GM19043 (cell line): Measurements from ENCODE around the gene LRP8.
A peak's percentile ranks its signal among the peaks of the same experiment; 100 is the strongest.

Source experiments
- ATAC-seq: cut with Tn5 transposase; IDR thresholded peaks from one replicate; pipeline ENCODE4 v1.9.1; 2021; ENCODE audit warnings: low read depth; ENCODE audit not compliant: unreplicated experiment

LRP8 gene

DNA sequence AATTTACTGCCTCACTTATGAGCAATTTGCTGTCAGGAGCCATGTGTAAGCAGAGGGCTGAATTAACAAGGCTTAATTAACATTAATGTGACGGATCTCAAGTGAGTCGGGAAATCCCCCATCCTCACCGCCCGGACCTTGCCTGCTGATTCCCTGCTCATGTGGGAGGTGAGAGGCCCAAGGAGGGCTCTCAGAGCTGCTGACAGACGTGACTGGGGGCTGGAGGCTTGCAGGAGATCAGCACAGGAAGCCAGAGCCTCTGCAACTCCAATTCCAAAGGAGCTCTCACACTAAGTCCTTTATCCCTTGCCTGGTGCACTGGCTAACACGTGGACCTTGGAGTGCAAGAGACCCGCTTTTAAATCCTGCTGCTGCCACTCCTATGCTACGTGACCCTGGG is 19.4 kb downstream of the LRP8 start:
- ATAC-seq, result no peak

DNA sequence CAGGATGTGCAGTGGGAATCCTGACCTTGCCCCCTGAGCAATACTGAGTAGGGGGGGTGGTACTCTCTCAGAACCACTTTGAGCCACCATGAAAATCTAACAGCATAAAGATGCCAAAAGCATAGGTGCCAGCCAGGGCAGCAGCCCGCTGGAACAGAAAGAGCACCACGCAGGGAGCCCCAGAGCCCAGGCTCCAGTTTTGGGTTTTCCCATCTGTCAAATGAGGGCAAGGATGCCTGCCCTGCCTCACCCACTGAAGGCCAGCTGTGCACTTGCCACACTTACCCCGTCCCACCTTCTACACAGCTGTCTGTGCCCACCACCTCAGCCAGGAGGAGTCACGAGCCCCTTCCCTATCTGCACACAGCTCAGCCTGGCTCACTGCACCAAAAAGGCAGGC is 20.8 kb downstream of the LRP8 start:
- no peak for ATAC-seq

DNA sequence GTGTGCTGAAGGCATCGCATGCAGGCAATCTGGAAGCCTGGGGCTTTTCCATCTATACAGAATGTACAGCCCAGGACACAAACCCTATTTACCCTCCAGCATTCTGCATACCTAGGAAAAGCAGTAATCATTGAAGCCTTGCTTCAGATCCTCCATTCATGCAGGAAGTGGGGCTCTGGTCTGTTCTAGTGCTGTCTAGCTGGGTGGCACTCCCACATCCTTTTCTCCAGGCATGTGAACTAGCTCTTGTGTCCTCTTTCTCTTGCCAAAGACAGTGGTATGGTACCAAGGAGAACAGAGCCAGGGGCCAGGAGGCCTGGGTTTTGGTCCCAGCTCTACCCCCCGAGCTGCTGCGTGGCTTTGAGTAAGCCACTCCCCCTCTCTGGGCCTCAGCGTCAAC is 21.7 kb downstream of the LRP8 start:
- ATAC-seq, result no peak

DNA sequence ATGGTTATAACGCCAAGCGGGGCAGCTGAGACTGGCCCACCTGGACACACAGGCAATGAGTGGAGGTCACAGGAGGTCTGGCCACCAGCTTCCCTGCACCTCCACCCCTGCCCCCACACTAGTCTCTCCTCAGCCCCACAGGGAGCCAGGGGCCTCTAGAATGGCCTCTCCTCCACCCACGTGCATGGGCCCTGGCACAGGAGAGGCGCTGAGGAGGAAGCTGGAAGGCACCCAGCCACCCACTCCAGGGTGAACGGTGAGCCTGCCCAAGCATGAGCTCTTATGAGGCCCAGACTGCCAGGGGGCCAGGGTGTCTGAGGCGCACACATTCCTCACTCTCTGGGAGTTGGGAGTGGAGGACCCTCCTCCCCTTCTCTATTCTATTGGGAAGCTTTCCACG is 22.2 kb downstream of the LRP8 start:
- no peak for ATAC-seq

DNA sequence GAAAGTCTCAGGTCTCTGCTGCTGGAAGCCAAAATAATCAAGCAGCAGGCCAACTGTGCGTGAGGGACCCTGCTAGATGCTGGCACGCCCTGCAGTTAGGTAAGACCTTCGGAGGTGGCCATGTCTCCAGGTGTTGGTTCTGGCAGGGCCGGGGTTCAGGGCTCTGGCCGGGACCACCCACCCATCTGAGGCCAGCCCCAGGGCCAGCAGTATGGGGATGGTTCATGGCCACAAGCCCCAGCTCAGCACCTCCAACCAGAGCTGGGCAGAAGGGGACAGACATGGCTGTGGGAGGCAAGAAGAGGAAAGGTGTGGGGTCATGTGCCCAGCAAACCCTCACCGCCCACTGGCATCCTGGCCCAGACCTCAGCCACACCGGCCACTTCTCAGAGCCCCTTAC is 23.3 kb downstream of the LRP8 start:
- no peak for ATAC-seq

DNA sequence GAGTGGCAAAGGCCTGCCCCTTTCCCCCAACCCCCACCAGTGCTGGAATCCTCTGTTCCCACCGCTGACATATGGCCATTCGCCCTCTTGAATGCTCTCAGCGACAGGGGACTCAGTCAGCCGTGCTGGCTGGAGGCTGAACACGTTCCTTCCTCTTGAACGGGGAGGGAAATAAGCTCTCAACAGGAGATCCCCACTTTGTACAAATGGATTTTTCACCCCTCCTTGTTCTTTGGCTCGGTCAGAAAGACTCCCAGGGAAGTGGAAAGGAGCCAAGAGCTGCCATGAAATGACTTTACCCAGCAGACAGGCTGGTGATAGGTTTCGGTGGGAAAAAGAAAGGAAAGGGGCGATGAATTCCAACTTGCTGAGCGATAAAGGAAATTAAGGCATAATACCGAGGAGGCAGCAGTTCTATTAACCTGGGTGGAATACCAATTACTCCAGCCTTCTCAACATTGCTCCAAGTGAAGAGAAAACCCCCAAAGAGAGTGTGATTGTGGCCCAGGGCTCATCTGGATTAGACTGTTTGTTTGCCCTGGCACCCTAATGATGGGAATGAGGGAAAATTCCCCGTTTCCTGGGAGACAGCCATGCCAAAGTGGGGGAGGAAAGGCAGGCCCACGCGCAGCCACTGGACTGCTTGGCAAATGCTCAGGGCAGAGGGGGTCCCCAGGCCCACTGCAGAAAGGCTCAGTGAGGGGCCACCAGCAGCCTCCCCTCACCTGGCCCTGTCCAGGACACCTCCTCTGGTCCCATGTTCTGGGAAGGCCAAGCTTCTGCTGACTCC is 23.9 kb downstream of the LRP8 start:
- no peak for ATAC-seq

DNA sequence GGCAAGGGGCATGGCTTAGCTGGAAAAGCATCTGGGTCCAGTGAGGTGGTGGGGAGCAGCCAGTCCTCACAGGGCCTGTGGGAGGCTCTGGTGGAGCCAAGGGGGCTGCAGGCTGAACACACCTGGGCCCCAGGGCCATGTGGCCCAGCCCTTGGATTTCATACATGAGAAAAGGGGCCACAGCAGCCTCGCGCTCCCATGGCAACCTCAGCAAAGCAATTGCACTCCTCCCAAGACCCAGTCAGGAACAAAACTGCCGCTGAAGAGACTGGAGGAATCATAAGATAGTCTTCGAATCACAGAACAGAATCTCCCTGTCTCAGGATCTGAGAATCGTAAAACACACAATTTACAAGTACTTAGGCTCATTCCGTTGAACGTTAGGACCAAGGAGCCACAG is 24.6 kb downstream of the LRP8 start:
- no peak for ATAC-seq

DNA sequence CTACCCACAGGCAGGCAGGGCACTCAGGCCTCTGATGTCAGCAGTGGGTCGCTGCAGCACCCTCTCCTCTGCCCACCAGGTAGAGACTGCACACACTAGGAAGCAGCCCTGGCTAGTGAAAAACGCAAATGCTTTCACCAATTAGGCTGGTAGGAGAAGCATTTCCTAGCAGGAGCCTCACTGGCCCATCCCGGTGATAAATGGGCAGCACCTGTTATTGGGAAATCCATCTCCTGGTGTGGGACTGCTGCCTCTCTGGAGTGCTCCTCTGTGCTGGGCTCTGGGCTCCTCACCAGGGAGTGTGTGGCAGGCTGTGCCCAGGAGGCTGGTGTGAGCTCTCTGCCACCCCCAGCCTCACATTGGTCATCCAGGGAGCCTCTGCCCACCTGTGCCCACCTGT is 28.6 kb downstream of the LRP8 start:
- ATAC-seq, result no peak

DNA sequence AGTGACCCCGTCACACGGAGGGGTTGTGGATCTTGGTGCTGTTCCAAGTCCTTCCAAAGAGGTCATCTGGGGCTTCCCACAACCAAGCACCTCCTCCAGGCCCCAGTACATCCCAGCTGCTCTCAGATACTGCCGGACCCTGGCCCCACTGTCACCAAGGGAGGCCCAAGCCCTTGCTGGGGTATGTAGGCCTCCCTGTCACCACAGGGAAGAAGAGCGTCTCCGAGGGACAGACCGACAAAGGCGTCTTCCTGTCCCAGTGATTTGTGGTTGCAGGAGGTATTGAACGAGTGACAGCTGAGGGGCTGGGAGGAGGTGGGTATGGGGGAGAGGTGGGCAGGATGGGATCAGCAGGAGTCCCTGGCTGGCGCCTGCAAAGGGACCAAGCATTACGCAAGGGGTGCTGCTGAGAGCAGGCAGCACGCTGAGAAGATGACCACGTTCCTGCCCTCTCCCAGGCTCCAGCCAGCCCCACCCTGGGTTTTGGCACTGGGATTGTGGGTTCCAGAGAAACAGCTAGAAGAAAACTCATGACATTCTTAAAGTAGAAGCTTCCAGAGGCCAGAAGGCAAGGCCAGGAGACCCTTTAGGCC is 29.7 kb downstream of the LRP8 start:
- ATAC-seq, result no peak

DNA sequence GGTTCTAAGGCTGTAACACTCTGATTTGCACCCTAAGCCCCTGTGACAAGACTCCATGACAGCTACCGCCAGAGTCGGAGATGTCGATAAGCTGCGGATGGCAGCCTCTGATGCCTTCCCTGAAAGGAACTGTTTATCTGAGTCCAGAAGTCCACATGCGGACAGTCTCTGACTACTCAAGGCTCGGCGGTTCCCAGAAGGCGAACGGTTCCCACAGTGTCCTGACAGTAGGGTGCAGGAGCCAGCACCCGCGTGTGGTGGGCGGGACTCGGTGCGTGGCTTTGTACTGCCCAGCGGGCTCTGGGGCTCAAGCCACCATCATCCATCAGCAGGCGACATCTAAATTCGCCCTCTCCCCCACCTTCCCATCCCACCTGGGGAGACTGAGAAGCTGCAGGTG is 30.7 kb downstream of the LRP8 start:
- ATAC-seq, result no peak

DNA sequence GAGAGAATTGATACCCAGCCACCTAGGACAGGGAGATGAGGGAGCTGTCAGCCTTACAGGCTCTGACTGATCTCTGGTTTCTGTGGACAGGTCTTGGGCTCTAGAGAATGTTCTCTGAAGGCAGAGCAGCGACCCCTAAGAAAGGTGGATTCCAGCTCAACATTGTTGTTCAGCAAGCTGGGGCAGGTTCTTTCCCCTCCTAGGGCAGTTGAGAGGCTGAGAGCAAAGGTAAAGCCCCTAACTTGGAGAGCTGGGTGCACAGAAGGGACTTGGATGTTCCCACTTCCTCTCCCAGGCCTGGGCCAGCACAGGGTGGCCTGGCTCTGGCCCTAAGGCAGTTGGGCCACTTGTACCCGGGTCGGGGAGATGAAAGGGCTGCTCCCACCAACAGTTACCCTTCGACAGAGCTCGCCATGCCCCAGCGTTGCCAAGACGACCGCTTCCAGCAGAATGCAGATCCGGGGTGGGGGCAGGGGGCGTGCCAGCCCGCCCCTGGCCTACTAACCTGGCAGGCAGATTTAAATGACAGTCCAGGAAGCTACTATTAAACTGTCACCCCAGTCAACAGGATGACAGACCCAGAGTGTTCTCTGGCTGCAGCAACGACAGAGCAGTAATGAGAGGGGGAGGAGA is 31.6 kb downstream of the LRP8 start:
- ATAC-seq, result peak; percentile 31

DNA sequence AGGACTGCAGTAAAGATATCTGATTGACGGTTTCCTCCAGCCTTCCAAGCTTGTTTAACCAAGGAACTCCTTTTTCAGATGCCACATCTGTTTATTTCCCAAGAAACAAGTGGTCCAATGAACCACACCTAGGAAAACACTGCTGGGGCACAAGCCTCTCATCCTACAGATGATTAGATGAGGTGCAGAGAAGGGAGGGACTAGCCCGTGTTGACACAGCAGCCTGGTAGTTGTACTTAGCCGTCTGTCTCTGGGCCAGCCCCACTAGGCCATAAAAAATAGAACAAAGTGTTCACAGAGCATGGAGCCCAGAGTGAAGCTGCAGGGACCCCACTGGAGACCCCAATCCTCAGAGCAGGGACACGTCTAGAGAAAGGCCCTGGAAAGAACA is 32.1 kb downstream of the LRP8 start:
- ATAC-seq, result no peak

DNA sequence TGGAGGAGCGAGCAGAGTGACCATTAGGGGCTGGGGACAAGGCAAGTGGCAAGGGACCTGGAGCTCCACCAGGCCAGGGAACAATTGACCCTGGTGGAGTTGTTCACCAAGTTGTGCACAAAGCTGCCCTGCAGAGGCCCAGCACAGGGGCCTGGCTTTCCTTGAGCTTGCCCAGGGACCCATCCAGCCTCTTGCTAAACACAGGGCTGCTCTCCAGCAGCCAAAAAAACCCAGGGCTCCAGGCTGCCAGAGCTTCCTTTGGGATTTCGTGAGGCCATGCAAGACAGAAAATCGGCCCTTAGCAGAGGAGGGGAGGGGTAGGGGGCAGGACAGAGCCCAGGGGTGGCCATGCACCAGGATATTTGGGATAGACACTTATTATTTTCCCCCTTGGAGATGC is 32.6 kb downstream of the LRP8 start:
- ATAC-seq, result no peak

DNA sequence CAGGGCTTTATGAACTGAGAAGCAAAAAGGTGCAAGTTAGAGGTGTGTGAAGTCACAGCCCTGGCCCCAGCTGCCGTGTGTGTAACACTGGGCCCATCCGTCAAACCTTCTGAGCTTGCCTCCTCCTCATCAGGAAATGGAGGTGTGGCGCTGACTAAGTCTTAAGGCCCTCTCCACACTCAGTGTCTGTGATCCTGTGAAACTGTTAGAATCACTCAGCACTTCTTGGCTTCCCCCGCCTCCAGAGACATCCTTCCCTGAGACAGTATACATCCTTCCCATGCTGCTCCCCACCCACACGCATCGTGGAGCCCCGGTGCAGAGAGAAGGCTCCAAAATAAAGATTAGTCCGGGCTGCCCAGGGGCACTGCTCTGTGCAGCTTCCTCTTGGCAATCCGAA is 33.3 kb downstream of the LRP8 start:
- ATAC-seq, result no peak

DNA sequence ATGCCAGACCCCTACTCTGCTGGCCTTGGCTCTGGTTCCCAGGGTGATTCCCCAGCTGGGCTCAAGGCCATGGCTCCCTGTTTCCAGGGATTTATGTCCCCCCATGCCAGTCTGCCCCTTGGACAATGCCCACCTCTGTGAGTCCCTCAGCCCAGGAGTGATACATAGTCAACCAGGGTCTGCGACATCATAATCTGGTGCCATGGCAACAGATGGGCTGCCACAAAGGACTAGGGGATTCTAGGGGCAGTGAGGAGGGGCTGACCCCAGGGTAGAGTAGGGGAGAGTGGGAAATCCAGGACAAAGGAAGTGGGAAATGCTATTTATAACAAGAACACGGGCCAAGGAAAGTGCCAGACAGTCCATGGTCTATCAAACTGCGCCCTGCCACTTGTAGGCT is 33.8 kb downstream of the LRP8 start:
- ATAC-seq, result no peak

DNA sequence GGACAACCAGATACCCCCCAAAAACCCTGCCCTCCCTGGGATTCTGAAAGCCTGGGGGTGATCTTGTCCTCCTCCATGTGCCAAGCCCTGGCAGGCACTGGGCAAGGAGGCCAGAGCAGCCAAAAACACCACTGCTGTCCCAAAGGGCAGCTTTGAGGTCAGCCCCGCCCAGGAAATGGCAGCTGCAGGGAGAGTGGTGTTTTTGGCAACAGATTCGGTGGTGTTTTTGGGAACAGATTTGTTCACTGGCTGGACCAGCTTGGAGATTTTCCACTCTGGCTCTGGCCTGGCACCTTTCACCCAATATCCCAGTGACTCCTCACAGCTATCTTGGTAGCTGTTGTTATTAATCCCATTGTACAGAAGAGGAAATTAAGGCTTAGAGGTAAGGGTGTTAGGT is 34.7 kb downstream of the LRP8 start:
- peak; percentile 10 for ATAC-seq

DNA sequence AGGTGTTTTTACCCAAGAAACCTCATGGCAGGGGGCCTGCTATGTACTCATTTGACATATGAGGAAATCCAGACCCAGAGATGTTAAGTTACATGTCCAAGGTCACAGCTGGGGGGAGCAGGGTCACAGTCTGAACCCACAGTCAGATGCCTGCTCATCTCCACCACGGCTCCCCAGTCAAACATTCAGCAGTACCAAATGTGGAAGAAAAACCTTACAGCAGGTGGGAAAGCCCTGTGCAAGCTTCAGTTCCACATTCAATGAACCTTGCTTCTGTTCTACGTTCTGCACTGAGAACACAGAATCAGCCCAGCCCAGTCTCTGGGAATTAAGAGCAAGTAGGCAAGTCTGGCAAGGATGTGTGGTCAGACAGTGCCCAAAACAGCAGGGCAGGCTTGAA is 35.2 kb downstream of the LRP8 start:
- peak; percentile 51 for ATAC-seq

DNA sequence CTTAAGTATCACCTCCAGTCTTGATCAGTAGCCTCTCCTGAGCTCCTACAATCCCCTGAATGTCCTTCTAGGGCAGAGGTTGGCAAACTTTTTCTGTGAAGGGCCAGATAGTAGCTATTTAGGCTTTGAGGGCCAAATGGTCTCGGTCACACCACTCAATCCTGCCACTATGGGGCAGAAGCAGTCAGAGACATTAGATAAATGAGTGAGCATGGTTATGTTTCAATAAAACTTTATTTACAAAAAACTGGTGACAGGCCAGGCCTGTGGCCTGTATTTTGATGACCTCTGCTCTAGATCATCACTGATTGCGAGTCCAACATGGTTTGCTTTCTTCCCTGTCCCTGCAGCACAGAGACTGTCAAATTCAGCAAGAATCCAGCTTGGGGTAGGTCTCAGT is 36.3 kb downstream of the LRP8 start:
- no peak for ATAC-seq

DNA sequence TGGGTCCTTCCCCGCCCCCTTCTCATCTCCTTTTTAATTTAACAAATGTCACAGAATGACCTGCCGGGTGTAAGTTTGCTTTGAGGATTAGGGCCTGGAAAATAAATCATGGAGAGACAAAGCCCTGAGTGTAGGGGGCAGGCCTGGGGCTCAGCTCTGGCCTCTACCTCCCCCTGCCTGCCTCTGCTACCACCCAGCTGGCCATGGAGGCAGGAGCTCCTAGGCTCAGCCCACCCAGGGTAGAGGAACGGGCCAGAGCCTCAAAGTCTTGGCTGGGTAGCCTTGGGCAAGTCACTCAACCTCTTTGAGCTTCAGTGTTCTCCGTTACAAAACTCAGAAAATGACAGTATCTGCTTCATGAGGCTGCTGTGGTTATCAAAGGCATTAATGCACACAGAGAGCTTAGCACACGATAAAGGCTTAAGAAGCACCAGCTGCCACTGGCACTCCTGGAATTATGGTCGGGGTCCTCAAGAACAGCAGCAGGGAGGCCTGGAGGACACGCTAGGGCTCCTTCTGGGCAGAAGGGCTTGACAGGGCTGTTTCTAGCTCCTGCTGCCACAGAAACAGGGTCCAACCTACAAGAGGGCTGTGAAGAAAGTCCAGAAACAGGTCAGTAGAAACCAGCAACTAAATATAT is 39.0 kb downstream of the LRP8 start:
- no peak for ATAC-seq

DNA sequence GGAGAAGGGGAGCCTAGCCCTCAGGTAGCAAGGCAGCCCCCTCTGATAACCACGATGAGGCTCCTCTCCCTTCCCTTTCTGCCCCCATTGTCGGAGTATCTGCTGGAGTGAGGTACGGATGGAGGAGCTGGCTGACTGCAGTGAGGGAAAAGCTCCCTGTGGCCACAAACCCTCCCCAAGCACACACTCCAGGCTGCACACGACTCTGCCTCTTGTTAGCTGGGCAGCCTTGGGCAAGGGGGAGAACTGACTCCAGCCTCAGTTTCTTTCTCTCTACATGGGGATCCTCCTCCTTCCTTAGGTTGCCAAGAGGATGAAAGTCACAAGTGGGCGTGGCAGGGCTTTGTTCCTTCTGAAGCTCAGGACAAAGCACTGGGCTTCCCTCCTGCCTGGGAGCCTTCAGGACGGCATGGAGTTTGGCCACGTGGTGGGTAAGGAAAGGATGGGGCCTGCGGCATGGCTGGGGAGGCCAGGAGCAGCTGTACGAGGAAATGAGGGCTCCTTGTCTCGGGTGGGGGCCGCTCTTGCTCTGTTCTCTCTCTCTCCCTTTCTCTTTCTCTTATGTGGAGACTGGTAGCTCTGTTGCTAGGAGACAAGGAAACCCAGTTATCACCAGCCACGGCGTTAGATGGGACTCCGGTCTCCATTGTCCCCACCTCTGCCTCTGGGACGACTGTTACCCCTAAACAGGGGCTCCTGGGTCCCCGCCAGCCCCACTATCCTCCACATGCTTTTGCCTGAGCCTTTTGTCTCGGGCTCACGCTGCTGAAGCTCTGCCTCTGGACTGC is 39.7 kb downstream of the LRP8 start:
- ATAC-seq, result no peak

DNA sequence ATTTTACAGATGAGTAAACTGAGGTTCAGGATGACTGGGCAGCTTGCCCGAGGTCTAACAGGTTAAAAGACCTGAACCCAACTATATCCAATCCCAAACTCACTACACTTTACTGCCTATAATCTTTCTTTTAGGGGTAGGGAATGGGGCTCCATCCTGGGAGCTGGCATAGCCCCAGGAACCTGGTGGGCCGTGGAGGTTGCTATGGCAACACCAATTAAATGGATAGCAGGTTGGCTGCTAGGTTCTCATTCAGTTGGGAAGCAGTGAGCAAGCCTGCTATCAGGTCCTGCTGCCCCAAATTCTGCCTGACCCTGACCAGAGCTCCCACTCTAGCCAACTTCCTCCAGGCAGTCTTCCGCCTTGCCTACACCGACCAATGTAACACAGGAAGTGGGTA is 40.9 kb downstream of the LRP8 start:
- no peak for ATAC-seq
